GM19452 (cell line): ENCODE results near the gene RFPL3.
"Not testable (repeated sequence)": the region's sequence is repeated elsewhere in the genome, so short reads cannot be mapped to it uniquely, and the experiment has no call there.

Source experiments
- ATAC-seq: cut with Tn5 transposase; IDR thresholded peaks from one replicate; pipeline ENCODE4 v1.9.1; 2021; ENCODE audit not compliant: unreplicated experiment

The RFPL3 gene

GRCh38 chr22:32352681-32353080, 5.0 kb upstream of the RFPL3 start:
- no peak for ATAC-seq

GRCh38 chr22:32353292-32353691, 4.4 kb upstream of the RFPL3 start:
- ATAC-seq = no peak

- ATAC-seq = no peak
These were observed 3.8 kb upstream of the RFPL3 start for GRCh38 chr22:32353840-32354239.

- ATAC-seq = no peak
These were observed 3.0 kb upstream of the RFPL3 start for GRCh38 chr22:32354360-32355351.

- no peak for ATAC-seq
These were observed 1.9 kb upstream of the RFPL3 start for GRCh38 chr22:32355760-32356159.

GRCh38 chr22:32360096-32360495, 2.4 kb downstream of the RFPL3 start:
- ATAC-seq = not testable (repeated sequence)

GRCh38 chr22:32361257-32361656, 3.6 kb downstream of the RFPL3 start:
- no peak for ATAC-seq

GRCh38 chr22:32364210-32364609, 6.5 kb downstream of the RFPL3 start:
- no peak for ATAC-seq

- ATAC-seq = no peak
These were observed 18.2 kb downstream of the RFPL3 start for GRCh38 chr22:32375678-32376450.

GRCh38 chr22:32376681-32377080, 19.0 kb downstream of the RFPL3 start:
- ATAC-seq = no peak

- no peak for ATAC-seq
These were observed 21.1 kb downstream of the RFPL3 start for GRCh38 chr22:32378707-32379272.

GRCh38 chr22:32380991-32381390, 23.3 kb downstream of the RFPL3 start:
- no peak for ATAC-seq

GRCh38 chr22:32385681-32386080, 28.0 kb downstream of the RFPL3 start:
- no peak for ATAC-seq

- no peak for ATAC-seq
These were observed 32.0 kb downstream of the RFPL3 start for GRCh38 chr22:32389685-32390084.

- ATAC-seq = no peak
These were observed 37.4 kb downstream of the RFPL3 start for GRCh38 chr22:32395107-32395506.

- ATAC-seq = no peak
These were observed 38.6 kb downstream of the RFPL3 start for GRCh38 chr22:32396255-32396654.

- no peak for ATAC-seq
These were observed 39.1 kb downstream of the RFPL3 start for GRCh38 chr22:32396746-32397145.

- ATAC-seq = no peak
These were observed 43.8 kb downstream of the RFPL3 start for GRCh38 chr22:32401486-32401885.

GRCh38 chr22:32404021-32404420, 46.4 kb downstream of the RFPL3 start:
- no peak for ATAC-seq

- peak; percentile 48 for ATAC-seq
These were observed 49.6 kb downstream of the RFPL3 start for GRCh38 chr22:32407312-32407711.

- ATAC-seq = no peak
These were observed 50.3 kb downstream of the RFPL3 start for GRCh38 chr22:32407936-32408335.

- ATAC-seq = no peak
These were observed 52.3 kb downstream of the RFPL3 start for GRCh38 chr22:32409977-32410376.
